SU-DHL-6 (cell line): Measurements from ENCODE around the gene ZNF747.

ENCODE experiments used
- H2AFZ ChIP-seq: fragments of 200-600 bp; sonication (generic); 2 replicates; pipeline ENCODE4 v1.6.1; 2014; ENCODE audit warnings: low read depth, mild to moderate bottlenecking, moderate library complexity, mixed read lengths, antibody characterized with exemption, low read length; ENCODE audit not compliant: severe bottlenecking
- H3F3A ChIP-seq: fragments of 200-600 bp; shearing (Covaris generic); 2 replicates; pipeline ENCODE4 v1.6.0; 2016; ENCODE audit warnings: antibody characterized with exemption, mild to moderate bottlenecking; ENCODE audit not compliant: insufficient read depth
- H3K27ac ChIP-seq: fragments of 200-600 bp; sonication (generic); 2 replicates; pipeline ENCODE4 v1.5.1; 2016; ENCODE audit warnings: low read depth, mild to moderate bottlenecking, low read length, moderate library complexity, mixed read lengths
- H3K27me3 ChIP-seq: fragments of 200-600 bp; sonication (generic), shearing (Covaris generic); 2 replicates; pipeline ENCODE4 v1.6.0; 2014; ENCODE audit warnings: mild to moderate bottlenecking, low read length
- H3K36me3 ChIP-seq: fragments of 200-600 bp; sonication (generic); 2 replicates; pipeline ENCODE4 v1.6.1; 2014; ENCODE audit warnings: mild to moderate bottlenecking, low read length, mixed read lengths
- H3K4me2 ChIP-seq: fragments of 300-600, 200-600 bp; shearing (Covaris generic), sonication (generic); 2 replicates; pipeline ENCODE4 v1.6.0; 2014; ENCODE audit warnings: low read length, low read depth, mild to moderate bottlenecking; ENCODE audit not compliant: poor library complexity, severe bottlenecking
- H3K4me3 ChIP-seq: fragments of 200-600 bp; sonication (generic); 2 replicates; pipeline ENCODE4 v1.5.1; 2014; ENCODE audit warnings: antibody characterized with exemption, low read length, mild to moderate bottlenecking, mixed read lengths; ENCODE audit not compliant: insufficient read depth, poor library complexity, severe bottlenecking
- H3K79me2 ChIP-seq: fragments of 200-600 bp; sonication (generic); 2 replicates; pipeline ENCODE4 v1.6.1; 2014; ENCODE audit warnings: mild to moderate bottlenecking, low read length, moderate library complexity; ENCODE audit not compliant: insufficient read depth
- H3K9ac ChIP-seq: fragments of 200-600 bp; sonication (generic); 2 replicates; pipeline ENCODE4 v1.7.0; 2014; ENCODE audit warnings: mild to moderate bottlenecking, low read length
- H3K9me2 ChIP-seq: fragments of 200-600 bp; sonication (generic); replicated peaks from 2 replicates; pipeline ENCODE4 v1.6.1; 2014; ENCODE audit warnings: low read length; ENCODE audit not compliant: insufficient read depth
- H3K9me3 ChIP-seq: fragments of 200-600 bp; sonication (generic); 2 replicates; pipeline ENCODE4 v1.6.1; 2014; ENCODE audit warnings: low read length, mixed read lengths; ENCODE audit not compliant: insufficient read depth
- H4K20me1 ChIP-seq: fragments of 200-600 bp; sonication (generic); 2 replicates; pipeline ENCODE4 v1.6.1; 2014; ENCODE audit warnings: low read depth, mild to moderate bottlenecking, antibody characterized with exemption, low read length, moderate library complexity, mixed read lengths
- EZH2phosphoT487 ChIP-seq: fragments of 200-600 bp; sonication (generic), shearing (Covaris generic); conservative IDR thresholded peaks from 2 replicates; pipeline ENCODE4 v1.6.1; 2018; ENCODE audit warnings: mild to moderate bottlenecking, antibody characterized with exemption, low read length, moderate library complexity, mixed read lengths
- TF ChIP-seq, protein P1 (sequence below): fragments of 200-600 bp; sonication (generic); IDR thresholded peaks from one replicate; pipeline ENCODE4 v1.5.1; 2017; ENCODE audit warnings: antibody characterized with exemption, mild to moderate bottlenecking, low read length, moderate library complexity; ENCODE audit not compliant: insufficient read depth, poor library complexity, severe bottlenecking

ZNF747 gene

GRCh38 chr16:30551781-30552180 is 17.1 kb upstream of the ZNF747 start:
- H4K20me1 ChIP-seq: no peaks in the 10 kb centered on the region
- no peaks in the 10 kb centered on the region for H3K9me3 ChIP-seq
- no peak overlapping the region for H3K9ac ChIP-seq
- no peak overlapping the region for H3K4me2 ChIP-seq
- H3F3A ChIP-seq: no peaks in the 10 kb centered on the region; the same call in 1 of the 2 replicates
- H3K4me3 ChIP-seq: no peak overlapping the region
- TF ChIP-seq, protein P1, sequence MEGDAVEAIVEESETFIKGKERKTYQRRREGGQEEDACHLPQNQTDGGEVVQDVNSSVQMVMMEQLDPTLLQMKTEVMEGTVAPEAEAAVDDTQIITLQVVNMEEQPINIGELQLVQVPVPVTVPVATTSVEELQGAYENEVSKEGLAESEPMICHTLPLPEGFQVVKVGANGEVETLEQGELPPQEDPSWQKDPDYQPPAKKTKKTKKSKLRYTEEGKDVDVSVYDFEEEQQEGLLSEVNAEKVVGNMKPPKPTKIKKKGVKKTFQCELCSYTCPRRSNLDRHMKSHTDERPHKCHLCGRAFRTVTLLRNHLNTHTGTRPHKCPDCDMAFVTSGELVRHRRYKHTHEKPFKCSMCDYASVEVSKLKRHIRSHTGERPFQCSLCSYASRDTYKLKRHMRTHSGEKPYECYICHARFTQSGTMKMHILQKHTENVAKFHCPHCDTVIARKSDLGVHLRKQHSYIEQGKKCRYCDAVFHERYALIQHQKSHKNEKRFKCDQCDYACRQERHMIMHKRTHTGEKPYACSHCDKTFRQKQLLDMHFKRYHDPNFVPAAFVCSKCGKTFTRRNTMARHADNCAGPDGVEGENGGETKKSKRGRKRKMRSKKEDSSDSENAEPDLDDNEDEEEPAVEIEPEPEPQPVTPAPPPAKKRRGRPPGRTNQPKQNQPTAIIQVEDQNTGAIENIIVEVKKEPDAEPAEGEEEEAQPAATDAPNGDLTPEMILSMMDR: no peak
- TF ChIP-seq EZH2phosphoT487: no peak
- no peak overlapping the region for H2AFZ ChIP-seq
- H3K27ac ChIP-seq: no peak overlapping the region
- no peaks in the 10 kb centered on the region for H3K27me3 ChIP-seq
- no peaks in the 10 kb centered on the region for H3K9me2 ChIP-seq
- H3K36me3 ChIP-seq: no peaks in the 10 kb centered on the region
- peaks cover 11% of the 10 kb centered on the region; the same call in 1 of the 2 replicates for H3K79me2 ChIP-seq

DNA sequence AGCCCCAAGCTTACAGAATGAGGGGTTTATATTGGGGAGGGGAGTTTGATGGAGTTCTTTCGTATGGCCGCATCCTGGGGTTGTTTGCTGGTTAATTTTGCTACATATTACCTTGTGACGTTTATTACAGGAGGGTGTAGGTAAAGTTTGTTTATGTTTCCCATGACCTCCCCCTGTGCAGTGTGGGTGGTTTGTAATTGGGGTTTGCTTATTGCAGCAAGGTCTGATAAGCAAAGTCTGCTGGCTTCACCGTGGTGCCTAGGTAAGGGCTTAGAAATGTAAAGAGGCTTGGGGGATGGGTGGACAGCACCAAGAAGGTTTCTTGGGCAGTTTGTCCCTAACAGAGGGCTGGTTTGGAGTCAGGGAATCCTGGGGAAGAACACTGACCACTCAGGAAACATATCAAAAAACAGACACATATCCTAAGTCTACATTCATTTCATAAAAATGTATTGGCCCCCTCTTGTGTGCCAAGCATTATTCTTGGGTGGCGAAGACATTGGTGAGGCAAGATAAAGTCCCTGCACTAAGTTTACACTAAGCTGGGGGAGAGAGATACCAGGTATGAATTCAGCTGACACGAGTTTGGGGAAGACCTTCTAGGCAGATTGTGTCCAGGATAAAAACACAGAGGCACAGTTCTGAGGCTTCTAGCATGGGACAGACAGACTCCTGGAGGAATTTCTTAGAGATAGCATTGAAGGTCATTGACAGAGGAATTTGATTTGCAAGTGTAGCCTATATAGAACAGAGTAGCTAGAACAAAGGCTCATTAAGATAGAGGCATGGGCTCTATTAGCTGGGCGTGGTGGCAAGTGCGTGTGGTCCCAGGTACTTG is 14.0 kb upstream of the ZNF747 start:
- H3K4me2 ChIP-seq: no peak overlapping the region
- no peaks in the 10 kb centered on the region for H3K36me3 ChIP-seq
- no peak overlapping the region for H3K27ac ChIP-seq
- no peaks in the 10 kb centered on the region for H3K79me2 ChIP-seq
- no peak overlapping the region for H3K9ac ChIP-seq
- no peak for TF ChIP-seq EZH2phosphoT487
- TF ChIP-seq, protein P1: no peak
- no peak overlapping the region for H3K4me3 ChIP-seq
- H2AFZ ChIP-seq: no peak overlapping the region
- no peaks in the 10 kb centered on the region for H3K9me3 ChIP-seq
- no peaks in the 10 kb centered on the region for H3K27me3 ChIP-seq
- no peaks in the 10 kb centered on the region for H4K20me1 ChIP-seq
- no peaks in the 10 kb centered on the region; the same call in 1 of the 2 replicates for H3F3A ChIP-seq
- H3K9me2 ChIP-seq: no peaks in the 10 kb centered on the region

DNA sequence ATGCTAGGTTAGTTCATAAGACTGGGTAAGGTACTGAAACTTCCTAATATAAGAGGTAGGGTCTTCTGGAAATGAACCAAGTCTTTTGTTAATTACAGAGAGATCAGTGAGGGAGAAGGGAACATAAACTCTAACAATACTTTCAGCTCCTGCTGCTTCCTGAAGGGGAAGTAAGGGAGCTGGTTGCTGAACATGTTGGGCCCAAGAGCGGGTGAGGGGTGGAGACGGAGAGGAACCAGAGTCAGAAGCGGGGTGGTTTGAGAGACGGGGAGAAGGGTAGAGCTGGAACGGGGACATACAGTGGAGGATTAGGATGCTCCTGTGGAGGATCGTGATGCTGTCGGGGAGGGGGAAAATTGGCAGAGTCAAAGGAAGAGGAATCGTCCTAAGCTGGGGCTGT is 11.5 kb upstream of the ZNF747 start:
- Histone ChIP-seq H3K27ac (no peak overlapping the region), H3K4me3 (no peak overlapping the region), H3K36me3 (no peaks in the 10 kb centered on the region), H3K27me3 (no peaks in the 10 kb centered on the region), H3K9me3 (no peaks in the 10 kb centered on the region), H3K4me2 (no peak overlapping the region), H3K79me2 (no peaks in the 10 kb centered on the region), H3K9me2 (no peaks in the 10 kb centered on the region), H4K20me1 (no peaks in the 10 kb centered on the region), H2AFZ (no peak overlapping the region), H3K9ac (no peak overlapping the region), H3F3A (no peaks in the 10 kb centered on the region; the same call in 1 of the 2 replicates)
- TF ChIP-seq, protein P1: no peak
- TF ChIP-seq EZH2phosphoT487: no peak
